Body of pancreas (tissue), 4 donors: ENCODE data around the gene LRP10.

Experiments
- CTCF ChIP-seq, 7 experiments: fragments of 450-650 bp in 4 of 7; fragments of 200-600 bp in 3 of 7; sonication (generic) in 3 of 7; IDR thresholded peaks; one replicate each; pipeline ENCODE4 v1.5.1; 2016 to 2019; ENCODE audit warnings: antibody characterized with exemption in 7 of 7
- POLR2A ChIP-seq, 3 donors: fragments of 450-650 bp; IDR thresholded peaks; one replicate each; pipeline ENCODE4 v1.6.1; 2016; ENCODE audit warnings: antibody characterized with exemption in 3 of 3, mild to moderate bottlenecking in 2 of 3

DNA sequence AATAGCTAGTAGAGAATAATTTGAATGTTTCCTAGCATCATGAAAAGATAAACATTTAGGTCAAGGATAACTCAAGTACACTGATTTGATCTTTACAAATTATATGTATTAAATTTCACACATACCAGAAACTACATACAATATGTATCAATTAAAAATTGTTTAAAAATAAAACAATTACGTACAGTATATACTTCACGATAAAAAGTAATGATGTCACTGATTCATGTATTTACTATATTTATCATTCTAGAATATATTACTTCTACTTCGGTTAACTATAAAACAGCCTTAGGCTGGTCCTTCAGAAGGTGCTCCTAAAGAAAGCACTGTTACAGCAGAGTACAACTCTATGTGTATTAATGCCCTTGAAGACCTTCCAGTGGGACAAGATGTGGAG is 35.9 kb downstream of the LRP10 start:
- TF ChIP-seq CTCF (IDR thresholded peaks at IDR 0.05) (no peak), POLR2A (IDR thresholded peaks at IDR 0.05) (no peak)
